Breast epithelium (tissue), 3 donors: Measurements from ENCODE around the gene DCAF17.
"Not testable (repeated sequence)": the region's sequence is repeated elsewhere in the genome, so short reads cannot be mapped to it uniquely, and the experiment has no call there.

ENCODE experiments used
- CTCF ChIP-seq, 3 donors: fragments of 450-650 bp; IDR thresholded peaks; one replicate each; pipeline ENCODE4 v1.5.1; 2016 to 2017; ENCODE audit warnings: antibody characterized with exemption in 3 of 3, mild to moderate bottlenecking in 3 of 3, moderate library complexity in 3 of 3
- POLR2A ChIP-seq: fragments of 450-650 bp; IDR thresholded peaks from one replicate; pipeline ENCODE4 v1.6.1; 2016; ENCODE audit warnings: antibody characterized with exemption, mild to moderate bottlenecking, moderate library complexity
- POLR2AphosphoS5 ChIP-seq, 3 donors: sonication (generic); formaldehyde crosslinking; IDR thresholded peaks; one replicate each; pipeline ENCODE4 v1.6.1; 2017; ENCODE audit warnings: antibody characterized with exemption in 3 of 3

GRCh38 chr2:171422710-171423495 lies 11.1 kb upstream of the DCAF17 start:
- not testable (repeated sequence) for TF ChIP-seq CTCF (IDR thresholded peaks at IDR 0.05); POLR2A; POLR2AphosphoS5 (IDR thresholded peaks at IDR 0.05)
